NCI-H2107 (cell line): ENCODE measurements around the gene CAMKMT.
"Not testable (repeated sequence)": the region's sequence is repeated elsewhere in the genome, so short reads cannot be mapped to it uniquely, and the experiment has no call there.

Experiments used
- DNase-seq: peaks from one replicate; lab custom pipeline; 2025; lab: John Stamatoyannopoulos, UW

Gene CAMKMT

GRCh38 chr2:44550561-44550960 lies 188.8 kb downstream of the CAMKMT start:
- DNase-seq, result no peak

GRCh38 chr2:44551497-44551896 lies 189.8 kb downstream of the CAMKMT start:
- no peak for DNase-seq

- DNase-seq, result no peak
Observed at GRCh38 chr2:44553456-44553855, 191.7 kb downstream of the CAMKMT start.

- no peak for DNase-seq
Observed at GRCh38 chr2:44555700-44556099, 194.0 kb downstream of the CAMKMT start.

GRCh38 chr2:44559108-44559507 lies 197.4 kb downstream of the CAMKMT start:
- DNase-seq, result no peak

GRCh38 chr2:44560352-44560751 lies 198.6 kb downstream of the CAMKMT start:
- no peak for DNase-seq

GRCh38 chr2:44560941-44561340 lies 199.2 kb downstream of the CAMKMT start:
- no peak for DNase-seq

GRCh38 chr2:44562737-44563136 lies 201.0 kb downstream of the CAMKMT start:
- no peak for DNase-seq

- no peak for DNase-seq
Observed at GRCh38 chr2:44564752-44565151, 203.0 kb downstream of the CAMKMT start.

- no peak for DNase-seq
Observed at GRCh38 chr2:44566059-44566458, 204.3 kb downstream of the CAMKMT start.

- DNase-seq, result no peak
Observed at GRCh38 chr2:44569491-44569890, 207.7 kb downstream of the CAMKMT start.

- no peak for DNase-seq
Observed at GRCh38 chr2:44570271-44570670, 208.5 kb downstream of the CAMKMT start.

GRCh38 chr2:44570777-44571176 lies 209.0 kb downstream of the CAMKMT start:
- DNase-seq, result no peak

GRCh38 chr2:44572196-44572900 lies 210.6 kb downstream of the CAMKMT start:
- DNase-seq, result no peak

- DNase-seq, result no peak
Observed at GRCh38 chr2:44573996-44574395, 212.2 kb downstream of the CAMKMT start.

- no peak for DNase-seq
Observed at GRCh38 chr2:44578471-44579093, 216.8 kb downstream of the CAMKMT start.

GRCh38 chr2:44579115-44579836 lies 217.5 kb downstream of the CAMKMT start:
- DNase-seq, result no peak

GRCh38 chr2:44579837-44580230 lies 218.1 kb downstream of the CAMKMT start:
- DNase-seq, result no peak

GRCh38 chr2:44580875-44581515 lies 219.2 kb downstream of the CAMKMT start:
- DNase-seq, result no peak

GRCh38 chr2:44582363-44583008 lies 220.7 kb downstream of the CAMKMT start:
- no peak for DNase-seq

GRCh38 chr2:44595615-44596014 lies 233.9 kb downstream of the CAMKMT start:
- DNase-seq, result not testable (repeated sequence)
